ENCODE measurements around the gene NR2C2AP.

The NR2C2AP gene

GRCh38 chr19:19201697-19202630 lies 1.2 kb downstream of the NR2C2AP start:
- ChIA-PET CTCF (interaction anchor here (0.9 to 1.0 kb wide), 2 partner anchors 14 to 16 kb away, joined by 3 read pairs; no protein-coding TSS in a partner anchor), POLR2A (interaction anchor here (0.9 to 3.6 kb wide), 4 partner anchors 9 to 33 kb away, joined by 3 to 46 read pairs (median 6); partner anchors contain the start of genes BORCS8 and RFXANK)
- DNase-seq (ENCODE audit: extremely low spot score): no peak
- TF ChIP-seq FOXM1 (IDR thresholded peaks at IDR 0.05; ENCODE audit: borderline replicate concordance) (no peak), L3MBTL2 (conservative IDR thresholded peaks at IDR 0.05) (no peak), NFRKB (IDR thresholded peaks at IDR 0.05) (no peak), BHLHE40 (IDR thresholded peaks at IDR 0.05; ENCODE audit: borderline replicate concordance) (no peak), ZNF384 (IDR thresholded peaks at IDR 0.05) (no peak), TARDBP (IDR thresholded peaks at IDR 0.05) (no peak), FOXK2 (IDR thresholded peaks at IDR 0.05) (no peak)

- CTCF ChIA-PET: interaction anchor here (0.9 kb wide), 1 partner anchor 9 kb away, joined by 3 read pairs; the partner anchor contains the start of gene NR2C2AP
- no peak for DNase-seq (ENCODE audit: extremely low spot score)
- POLR2A ChIA-PET: interaction anchor here (0.6 to 4.9 kb wide), 2 partner anchors 8 to 301 kb away, joined by 3 to 46 read pairs; partner anchors contain the start of gene NR2C2AP
- TF ChIP-seq BHLHE40 (IDR thresholded peaks at IDR 0.05; ENCODE audit: borderline replicate concordance): no peak
- TF ChIP-seq SP1 (IDR thresholded peaks at IDR 0.05): no peak
- TF ChIP-seq CTBP1 (IDR thresholded peaks at IDR 0.05; ENCODE audit: borderline replicate concordance): no peak
- TF ChIP-seq LEF1 (IDR thresholded peaks at IDR 0.05; ENCODE audit: borderline replicate concordance): no peak
- no peak for TF ChIP-seq NFRKB (IDR thresholded peaks at IDR 0.05)
These were observed 9.3 kb downstream of the NR2C2AP start for GRCh38 chr19:19193926-19194325.

GRCh38 chr19:19192910-19193423 lies 10.2 kb downstream of the NR2C2AP start:
- ChIA-PET CTCF (interaction anchor here (0.9 to 1.2 kb wide), 3 partner anchors 10 to 180 kb away, joined by 3 read pairs; partner anchors contain the start of gene NR2C2AP), POLR2A (interaction anchor here (0.6 to 4.9 kb wide), 4 partner anchors 9 to 585 kb away, joined by 3 to 46 read pairs (median 3); partner anchors contain the start of genes COPE, DDX49 and NR2C2AP)
- no peak for TF ChIP-seq FOXK2 (IDR thresholded peaks at IDR 0.05)
- TF ChIP-seq ZNF384 (IDR thresholded peaks at IDR 0.05): peak; percentile 77
- TF ChIP-seq L3MBTL2 (conservative IDR thresholded peaks at IDR 0.05): no peak
- peak; percentile 72 for TF ChIP-seq PKNOX1 (IDR thresholded peaks at IDR 0.05)
- no peak for DNase-seq (ENCODE audit: extremely low spot score)

- CTCF ChIA-PET: interaction anchor here (0.5 to 2.0 kb wide), 4 partner anchors 13 to 181 kb away, joined by 3 to 11 read pairs (median 3); no protein-coding TSS in a partner anchor
- TF ChIP-seq LEF1 (IDR thresholded peaks at IDR 0.05; ENCODE audit: borderline replicate concordance) (peak; percentile 62; the same call in 1 of the 2 replicates), FOXA1 (IDR thresholded peaks at IDR 0.05) (no peak), TARDBP (IDR thresholded peaks at IDR 0.05) (no peak; the same call in 1 of the 2 replicates), SP1 (IDR thresholded peaks at IDR 0.05) (no peak), FOXM1 (IDR thresholded peaks at IDR 0.05; ENCODE audit: borderline replicate concordance) (peak; percentile 88), NFRKB (IDR thresholded peaks at IDR 0.05) (no peak), BHLHE40 (IDR thresholded peaks at IDR 0.05; ENCODE audit: borderline replicate concordance) (no peak), ELF4 (IDR thresholded peaks at IDR 0.05) (peak; percentile 66), HDGF (IDR thresholded peaks at IDR 0.05; ENCODE audit: borderline replicate concordance) (0 out of 2 replicates have a peak, but pooled peaks have one; percentile 11), CTBP1 (IDR thresholded peaks at IDR 0.05; ENCODE audit: borderline replicate concordance) (peak; percentile 79; the same call in 1 of the 2 replicates), FOXK2 (IDR thresholded peaks at IDR 0.05) (no peak), ARNT (IDR thresholded peaks at IDR 0.05) (peak; percentile 61; the same call in 1 of the 2 replicates), ZNF384 (IDR thresholded peaks at IDR 0.05) (no peak), L3MBTL2 (conservative IDR thresholded peaks at IDR 0.05) (0 out of 2 replicates have a peak, but pooled peaks have one; percentile 13), PKNOX1 (IDR thresholded peaks at IDR 0.05) (peak; percentile 16; the same call in 1 of the 2 replicates), SUZ12 (IDR thresholded peaks at IDR 0.05) (no peak)
- POLR2A ChIA-PET: interaction anchor here (0.6 to 4.9 kb wide), 5 partner anchors 10 to 273 kb away, joined by 3 to 46 read pairs (median 3); partner anchors contain the start of genes COPE, DDX49 and NR2C2AP
- DNase-seq (ENCODE audit: extremely low spot score): peak; percentile 95
These were observed 10.9 kb downstream of the NR2C2AP start, which contains the start of the genes BORCS8 and RFXANK for GRCh38 chr19:19192078-19192882. Gene BORCS8 (minus strand): TSS chr19:19192152. CDS start chr19:19192117, 35 bp downstream. Gene RFXANK (plus strand): TSS chr19:19192258. CDS start chr19:19193947, 1,689 bp downstream.

- TF ChIP-seq LEF1 (IDR thresholded peaks at IDR 0.05; ENCODE audit: borderline replicate concordance) (no peak), SP1 (IDR thresholded peaks at IDR 0.05) (no peak), ARNT (IDR thresholded peaks at IDR 0.05) (no peak), ZNF384 (IDR thresholded peaks at IDR 0.05) (no peak), FOXA1 (IDR thresholded peaks at IDR 0.05) (no peak), SUZ12 (IDR thresholded peaks at IDR 0.05) (no peak), ELF4 (IDR thresholded peaks at IDR 0.05) (no peak), BHLHE40 (IDR thresholded peaks at IDR 0.05; ENCODE audit: borderline replicate concordance) (no peak), NFRKB (IDR thresholded peaks at IDR 0.05) (no peak), PKNOX1 (IDR thresholded peaks at IDR 0.05) (no peak), FOXK2 (IDR thresholded peaks at IDR 0.05) (no peak), TARDBP (IDR thresholded peaks at IDR 0.05) (no peak), CTBP1 (IDR thresholded peaks at IDR 0.05; ENCODE audit: borderline replicate concordance) (no peak), HDGF (IDR thresholded peaks at IDR 0.05; ENCODE audit: borderline replicate concordance) (no peak), FOXM1 (IDR thresholded peaks at IDR 0.05; ENCODE audit: borderline replicate concordance) (no peak)
- no peak for DNase-seq (ENCODE audit: extremely low spot score)
- CTCF ChIA-PET: interaction anchor here (0.5 to 2.0 kb wide), 2 partner anchors 13 to 17 kb away, joined by 3 to 11 read pairs; no protein-coding TSS in a partner anchor
- POLR2A ChIA-PET: interaction anchor here (0.7 to 4.9 kb wide), 4 partner anchors 10 to 29 kb away, joined by 3 to 46 read pairs (median 3); partner anchors contain the start of gene NR2C2AP
These were observed 11.5 kb downstream of the NR2C2AP start for GRCh38 chr19:19191768-19192077.

Measured in HEK293T (cell line).